Endothelial cell of umbilical vein (primary cell): ENCODE data around the gene ZNF618. TPM values are rescaled to one million over a fixed set of nuclear protein-coding genes. Genes with fewer than 3 reads are reported as not detected.

ENCODE experiments used
- BruUV-seq: library from RNA; stranded (reverse); fragments of 400-500 nt; replicated peaks from 2 replicates; lab custom pipeline; 2021; lab: Mats Ljungman, UMichigan
- CTCF ChIA-PET: fragments of 300-600, 350-600 bp; sonication (Branson Sonifier 250); formaldehyde crosslinking; loops from one replicate; lab custom pipeline; 2021; ENCODE audit warnings: antibody characterized with exemption, inconsistent platforms; lab: Charles Lee
- POLR2A ChIA-PET: fragments of 300-600, 350-600 bp; sonication (Branson Sonifier 250); formaldehyde crosslinking; loops from one replicate; lab custom pipeline; 2021; ENCODE audit warnings: antibody characterized with exemption, inconsistent platforms; lab: Charles Lee
- DNase-seq: peaks from one replicate; pipeline ENCODE4 v3.0.0-alpha.2; 2011; ENCODE audit warnings: low read depth, low spot score
- FAIRE-seq: peaks from 2 replicates; lab custom pipeline; 2011; peaks lifted over from hg19 to GRCh38; lab: Jason Lieb, UNC
- H2AFZ ChIP-seq: 2 replicates; pipeline ENCODE4 v1.6.0; 2012; ENCODE audit warnings: low read depth, low read length, control low read depth, inconsistent platforms
- H3K27ac ChIP-seq: 2 replicates; pipeline ENCODE4 v1.5.1; 2011; ENCODE audit warnings: low read depth, mild to moderate bottlenecking, control low read depth, low read length, moderate library complexity; ENCODE audit not compliant: insufficient read depth
- H3K27me3 ChIP-seq, 2 experiments: 2 replicates each; pipeline versions ENCODE4 v1.6.0 to v1.6.1; 2011; ENCODE audit warnings: low read length in 2 of 2, mixed read lengths in 1 of 2; ENCODE audit not compliant: control insufficient read depth in 2 of 2, insufficient read depth in 2 of 2
- H3K36me3 ChIP-seq, 2 experiments: 2 replicates in 1 of 2; 3 replicates in 1 of 2; pipeline ENCODE4 v1.5.1; 2011; ENCODE audit warnings: low read length in 2 of 2, mild to moderate bottlenecking in 1 of 2, moderate library complexity in 1 of 2; ENCODE audit not compliant: control insufficient read depth in 2 of 2, insufficient read depth in 2 of 2; ENCODE audit errors: extremely low read depth in 1 of 2
- H3K4me1 ChIP-seq: 3 replicates; pipeline ENCODE4 v1.5.1; 2011; ENCODE audit warnings: mild to moderate bottlenecking, low read length; ENCODE audit not compliant: control insufficient read depth, insufficient read depth; ENCODE audit errors: extremely low read depth
- H3K4me2 ChIP-seq: 2 replicates; pipeline ENCODE4 v1.6.1; 2011; ENCODE audit warnings: low read length, control low read depth, mixed read lengths; ENCODE audit not compliant: insufficient read depth
- H3K4me3 ChIP-seq, 3 experiments: fragments of 200-600 bp in 1 of 3; sonication (generic), shearing (Covaris generic) in 1 of 3; replicated peaks in 1 of 3; 2 replicates each; pipeline ENCODE4 v1.5.1; 2011 to 2016; ENCODE audit warnings: control low read depth in 3 of 3, low read length in 3 of 3, mild to moderate bottlenecking in 2 of 3, inconsistent platforms in 1 of 3, low read depth in 1 of 3, moderate library complexity in 1 of 3; ENCODE audit not compliant: insufficient read depth in 1 of 3
- H3K79me2 ChIP-seq: 2 replicates; pipeline ENCODE4 v1.6.0; 2012; ENCODE audit warnings: low read length, inconsistent platforms; ENCODE audit not compliant: control insufficient read depth, insufficient read depth
- H3K9ac ChIP-seq: replicated peaks from 2 replicates; pipeline ENCODE3; 2011; ENCODE audit warnings: low read length, control low read depth; ENCODE audit not compliant: insufficient read depth; ENCODE audit errors: extremely low read depth
- H3K9me1 ChIP-seq: replicated peaks from 3 replicates; pipeline ENCODE4 v1.6.0; 2011; ENCODE audit warnings: mild to moderate bottlenecking, low read length; ENCODE audit not compliant: control insufficient read depth, insufficient read depth; ENCODE audit errors: extremely low read depth
- H3K9me3 ChIP-seq: replicated peaks from 2 replicates; pipeline ENCODE4 v1.5.1; 2012; ENCODE audit warnings: low read length, inconsistent platforms; ENCODE audit not compliant: control insufficient read depth, insufficient read depth
- H4K20me1 ChIP-seq: replicated peaks from 2 replicates; pipeline ENCODE3; 2011; ENCODE audit warnings: mild to moderate bottlenecking, low read length; ENCODE audit not compliant: control insufficient read depth, insufficient read depth; ENCODE audit errors: extremely low read depth
- EZH2 ChIP-seq: IDR thresholded peaks from 2 replicates; pipeline ENCODE4 v1.6.1; 2012; ENCODE audit warnings: borderline replicate concordance, low read depth, mild to moderate bottlenecking, moderate library complexity, low read length, inconsistent platforms; ENCODE audit not compliant: severe bottlenecking
- FOS ChIP-seq: IDR thresholded peaks from 2 replicates; pipeline ENCODE4 v1.6.1; 2011; ENCODE audit warnings: mild to moderate bottlenecking, low read length, moderate library complexity, borderline replicate concordance; ENCODE audit not compliant: insufficient read depth
- GATA2 ChIP-seq: IDR thresholded peaks from 2 replicates; pipeline ENCODE4 v1.7.0; 2011; ENCODE audit warnings: low read depth, mild to moderate bottlenecking, moderate library complexity, mixed read lengths, low read length; ENCODE audit not compliant: insufficient read length, insufficient read depth
- JUN ChIP-seq: IDR thresholded peaks from 2 replicates; pipeline ENCODE4 v1.6.1; 2011; ENCODE audit warnings: borderline replicate concordance, low read depth; ENCODE audit not compliant: insufficient read length, insufficient read depth
- MYC ChIP-seq: IDR thresholded peaks from one replicate; pipeline ENCODE4 v1.6.1; 2011; ENCODE audit warnings: mild to moderate bottlenecking, low read depth, low read length
- POLR2A ChIP-seq: IDR thresholded peaks from 2 replicates; pipeline ENCODE4 v1.6.1; 2012; ENCODE audit warnings: low read depth, mild to moderate bottlenecking, control low read depth, low read length
- POLR2AphosphoS5 ChIP-seq: IDR thresholded peaks from 2 replicates; pipeline ENCODE4 v1.6.1; 2012; ENCODE audit warnings: low read depth, mild to moderate bottlenecking, control low read depth, low read length, moderate library complexity; ENCODE audit not compliant: insufficient read depth
- dilution Hi-C: fragments of 300-500 bp; cut with MboI; formaldehyde crosslinking; loops from one replicate; pipeline ENCODE4 v1.15.0; 2019; ENCODE audit warnings: low sequenced_read_pairs; ENCODE audit not compliant: extremely low pct_ligation_motif_present
- intact Hi-C: fragments of 100-400 bp; cut with micrococcal nuclease; formaldehyde crosslinking; loops from one replicate; pipeline ENCODE4 v1.10.0; 2022
- polyA plus RNA-seq, 4 experiments: library from polyadenylated mRNA; depleted of rRNA in 3 of 4; stranded (reverse) in 3 of 4; unstranded in 1 of 4; fragments of >200 nt; gene quantifications; 2 replicates each; pipeline versions ENCODE4 v1.2.1 to v1.2.3, GENCODE V29; 2011 to 2012; ENCODE audit warnings: missing spikeins in 1 of 4
- total RNA-seq: library from RNA; stranded (reverse); gene quantifications from 2 replicates; pipeline ENCODE4 v1.2.3, GENCODE V29; 2021
- TF ChIP-seq, protein P1 (sequence below): IDR thresholded peaks from 2 replicates; pipeline ENCODE4 v1.6.1; 2011; ENCODE audit not compliant: insufficient read depth, insufficient read length
- TF ChIP-seq, protein P2 (sequence below), 2 donors: IDR thresholded peaks; 1 replicate in 1 of 2; 2 replicates in 1 of 2; pipeline ENCODE4 v1.5.1; 2011; ENCODE audit warnings: low read length in 2 of 2, mild to moderate bottlenecking in 2 of 2, moderate library complexity in 2 of 2, control low read depth in 1 of 2, inconsistent platforms in 1 of 2, low read depth in 1 of 2; ENCODE audit not compliant: insufficient read depth in 1 of 2; ENCODE audit errors: extremely low read depth in 1 of 2

ZNF618 gene
- total and polyA plus RNA-seq, 2 donors (not counting 3 experiments of a cell fraction or from before 2014, with no cell fraction given) = 22.6 to 80.3 TPM

DNA sequence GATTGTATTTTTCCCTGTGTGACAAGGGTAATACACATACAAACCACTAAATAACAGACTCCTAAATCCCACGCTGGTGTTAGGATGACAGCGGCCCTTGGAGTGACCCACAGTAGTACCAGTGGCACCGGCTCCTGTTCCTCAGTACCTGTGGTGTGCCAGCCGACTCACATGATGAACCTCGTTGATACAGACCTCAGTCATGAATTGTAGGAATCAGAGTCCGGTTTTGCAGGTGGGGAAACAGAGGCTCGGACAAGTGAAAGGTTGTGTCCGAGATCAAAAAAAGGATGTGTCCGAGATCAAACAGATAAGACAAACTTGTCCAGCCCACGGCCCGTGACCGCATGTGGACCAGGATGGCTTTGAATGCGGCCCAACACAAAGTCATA lies 124.0 kb downstream of the ZNF618 start:
- H3K27ac ChIP-seq = no peak overlapping the region
- H3K36me3 ChIP-seq = peaks cover 8 to 31% of the 10 kb centered on the region in 2 experiments
- intact Hi-C loops (loop anchor here (5.0 kb wide), 1 partner anchor 318 kb away; no protein-coding TSS in a partner anchor), dilution Hi-C loops (no loop called here)
- no peak overlapping the region for H3K9ac ChIP-seq
- H3K9me1 ChIP-seq = no peaks in the 10 kb centered on the region
- peaks cover 2% of the 10 kb centered on the region for H4K20me1 ChIP-seq
- no peak overlapping the region for H3K4me3 ChIP-seq
- DNase-seq = no peak
- TF ChIP-seq MYC (no peak), JUN (no peak)
- no peak overlapping the region for H3K4me2 ChIP-seq
- no peak overlapping the region for H2AFZ ChIP-seq
- peaks cover 13% of the 10 kb centered on the region for H3K79me2 ChIP-seq
- POLR2A ChIA-PET = no interaction called here
- H3K4me1 ChIP-seq = peaks cover 23% of the 10 kb centered on the region
- BruUV-seq = no TSS peak
- no peaks in the 10 kb centered on the region for H3K27me3 ChIP-seq
- FAIRE-seq = no peak
- CTCF ChIA-PET = no interaction called here
- no peaks in the 10 kb centered on the region for H3K9me3 ChIP-seq

DNA sequence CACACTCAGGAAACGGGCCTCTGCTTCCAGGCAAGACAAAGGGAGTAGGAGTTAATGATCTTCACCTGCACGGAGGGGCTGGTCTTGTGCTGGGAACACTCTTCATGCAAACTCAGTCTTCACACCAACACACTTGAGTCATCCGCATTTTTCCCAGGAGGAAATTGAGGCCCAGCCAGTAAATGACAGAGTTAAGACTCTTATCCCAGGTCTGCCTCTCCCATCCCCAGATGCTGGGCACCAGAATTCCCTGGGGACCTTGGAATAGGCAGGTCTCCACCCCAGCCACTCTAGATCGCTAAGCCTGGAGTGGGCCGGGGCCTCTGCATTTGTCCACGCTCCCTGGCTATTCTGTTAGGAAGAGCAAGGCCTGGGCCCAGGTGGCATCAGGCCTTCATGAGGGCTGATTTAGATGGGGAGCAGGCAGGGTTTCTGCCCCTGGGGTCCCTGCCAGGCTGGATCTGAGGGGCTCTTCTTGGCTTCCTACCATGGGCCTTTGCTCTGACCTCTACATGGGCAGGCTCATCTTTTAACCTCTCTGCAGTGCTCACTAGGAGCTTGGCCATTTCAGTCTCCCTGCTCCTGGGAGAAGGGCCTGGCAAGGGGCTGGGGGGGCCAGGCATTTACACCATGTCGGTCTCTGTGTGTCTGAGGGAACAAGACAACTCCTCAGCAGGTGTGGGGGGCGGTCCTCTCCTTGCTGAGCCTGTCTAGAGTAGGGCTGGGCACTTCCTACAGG lies 124.7 kb downstream of the ZNF618 start:
- no peak overlapping the region for H3K9ac ChIP-seq
- no peak overlapping the region for H2AFZ ChIP-seq
- FAIRE-seq (no peak), DNase-seq (no peak)
- ChIA-PET CTCF (no interaction called here), POLR2A (no interaction called here)
- H3K27me3 ChIP-seq = no peaks in the 10 kb centered on the region
- H3K4me2 ChIP-seq = no peak overlapping the region
- H4K20me1 ChIP-seq = no peaks in the 10 kb centered on the region
- H3K4me1 ChIP-seq = peaks cover 24% of the 10 kb centered on the region
- dilution Hi-C loops (no loop called here), intact Hi-C loops (loop anchor here (5.0 kb wide), 1 partner anchor 319 kb away; no protein-coding TSS in a partner anchor)
- H3K36me3 ChIP-seq = peaks cover 13 to 38% of the 10 kb centered on the region in 2 experiments
- H3K4me3 ChIP-seq = no peak overlapping the region
- no peaks in the 10 kb centered on the region for H3K9me1 ChIP-seq
- no TSS peak for BruUV-seq
- H3K79me2 ChIP-seq = peaks cover 8% of the 10 kb centered on the region
- H3K27ac ChIP-seq = no peak overlapping the region
- TF ChIP-seq EZH2 = no peak
- TF ChIP-seq, protein P1, sequence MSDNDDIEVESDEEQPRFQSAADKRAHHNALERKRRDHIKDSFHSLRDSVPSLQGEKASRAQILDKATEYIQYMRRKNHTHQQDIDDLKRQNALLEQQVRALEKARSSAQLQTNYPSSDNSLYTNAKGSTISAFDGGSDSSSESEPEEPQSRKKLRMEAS = no peak
- no peak for TF ChIP-seq FOS
- TF ChIP-seq POLR2AphosphoS5 = no peak
- TF ChIP-seq GATA2 = no peak
- no peak for TF ChIP-seq JUN
- TF ChIP-seq, protein P2, sequence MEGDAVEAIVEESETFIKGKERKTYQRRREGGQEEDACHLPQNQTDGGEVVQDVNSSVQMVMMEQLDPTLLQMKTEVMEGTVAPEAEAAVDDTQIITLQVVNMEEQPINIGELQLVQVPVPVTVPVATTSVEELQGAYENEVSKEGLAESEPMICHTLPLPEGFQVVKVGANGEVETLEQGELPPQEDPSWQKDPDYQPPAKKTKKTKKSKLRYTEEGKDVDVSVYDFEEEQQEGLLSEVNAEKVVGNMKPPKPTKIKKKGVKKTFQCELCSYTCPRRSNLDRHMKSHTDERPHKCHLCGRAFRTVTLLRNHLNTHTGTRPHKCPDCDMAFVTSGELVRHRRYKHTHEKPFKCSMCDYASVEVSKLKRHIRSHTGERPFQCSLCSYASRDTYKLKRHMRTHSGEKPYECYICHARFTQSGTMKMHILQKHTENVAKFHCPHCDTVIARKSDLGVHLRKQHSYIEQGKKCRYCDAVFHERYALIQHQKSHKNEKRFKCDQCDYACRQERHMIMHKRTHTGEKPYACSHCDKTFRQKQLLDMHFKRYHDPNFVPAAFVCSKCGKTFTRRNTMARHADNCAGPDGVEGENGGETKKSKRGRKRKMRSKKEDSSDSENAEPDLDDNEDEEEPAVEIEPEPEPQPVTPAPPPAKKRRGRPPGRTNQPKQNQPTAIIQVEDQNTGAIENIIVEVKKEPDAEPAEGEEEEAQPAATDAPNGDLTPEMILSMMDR (IDR thresholded peaks at IDR 0.05; ENCODE audit: extremely low read depth in 1 of 2, insufficient read depth in 1 of 2, low read depth in 1 of 2, low read length in 2 of 2) = no peak
- no peak for TF ChIP-seq POLR2A
- no peak for TF ChIP-seq MYC
- H3K9me3 ChIP-seq = no peaks in the 10 kb centered on the region
